GM04504 (cell line): ENCODE data around the gene CTXND2.
A peak's percentile ranks its signal among the peaks of the same experiment; 100 is the strongest.
"Not testable (repeated sequence)": the region's sequence is repeated elsewhere in the genome, so short reads cannot be mapped to it uniquely, and the experiment has no call there.

Source experiments
- DNase-seq: peaks from one replicate; pipeline ENCODE4 v3.0.0-alpha.2; 2012; ENCODE audit warnings: low read depth

The CTXND2 gene

DNA sequence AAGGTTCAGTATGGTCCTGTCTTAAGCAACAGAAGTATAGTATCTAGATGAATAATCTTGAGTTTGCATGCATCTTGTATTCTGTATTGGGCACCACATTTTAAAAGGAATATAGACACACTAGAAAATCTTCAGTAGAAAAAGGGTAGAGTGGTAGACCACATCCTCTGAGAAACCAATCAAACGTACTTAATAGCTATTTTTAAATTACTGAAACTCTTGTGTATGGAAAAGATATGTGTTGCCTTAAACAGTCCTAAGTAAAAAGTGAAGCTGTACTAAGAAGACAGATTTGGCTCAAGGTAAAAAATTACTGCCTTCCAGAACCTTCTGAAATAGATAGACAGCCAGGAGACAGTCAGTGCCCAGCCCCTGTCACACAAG lies 3.1 kb downstream of the CTXND2 start:
- no peak for DNase-seq

DNA sequence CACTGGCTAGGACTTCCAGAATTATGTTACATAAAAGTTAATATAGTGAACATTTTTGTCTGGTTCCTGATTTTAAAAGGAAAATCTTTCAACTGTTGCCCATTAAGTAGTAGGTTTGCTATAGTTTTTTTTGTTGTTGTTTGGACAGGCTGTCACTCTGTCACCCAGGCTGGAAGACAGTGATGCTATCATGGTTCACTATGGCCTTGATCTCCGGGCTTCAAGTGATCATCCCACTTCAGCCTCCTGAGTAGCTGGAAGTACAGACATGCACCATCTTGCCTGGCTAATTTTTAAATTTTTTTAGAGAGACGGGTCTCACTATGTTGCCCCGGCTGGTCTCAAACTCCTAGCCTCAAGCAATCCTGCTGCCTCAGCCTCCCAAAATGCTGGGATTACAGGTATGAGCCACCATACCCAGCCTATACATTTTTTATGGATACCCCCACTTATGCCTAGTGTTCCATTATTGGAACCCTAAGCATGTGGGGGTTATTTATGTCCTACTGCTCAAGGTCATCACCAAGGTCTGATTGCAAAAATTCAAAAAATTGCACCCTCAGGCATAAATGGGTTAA lies 6.5 kb downstream of the CTXND2 start:
- no peak for DNase-seq

- no peak for DNase-seq
Measured at GRCh38 chr1:150895618-150896017, 8.7 kb downstream of the CTXND2 start.

DNA sequence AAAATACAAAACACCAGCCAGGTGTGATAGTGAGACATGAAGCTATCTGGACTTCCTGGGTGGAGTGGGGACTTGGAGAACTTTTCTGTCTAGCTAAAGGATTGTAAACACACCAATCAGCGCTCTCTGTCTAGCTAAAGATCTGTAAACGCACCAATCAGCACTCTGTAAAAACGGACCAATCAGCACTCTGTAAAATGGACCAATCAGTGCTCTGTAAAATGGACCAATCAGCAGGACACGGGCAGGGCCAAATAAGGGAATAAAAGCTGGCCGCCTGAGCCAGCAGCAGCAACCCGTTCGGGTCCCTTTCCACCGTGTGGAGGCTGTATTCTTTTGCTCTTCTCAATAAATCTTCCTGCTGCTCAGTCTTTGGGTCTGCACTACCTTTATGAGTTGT lies 12.9 kb downstream of the CTXND2 start:
- not testable (repeated sequence) for DNase-seq

- no peak for DNase-seq
Measured at GRCh38 chr1:150902346-150902745, 15.4 kb downstream of the CTXND2 start.

- no peak for DNase-seq
Measured at GRCh38 chr1:150902751-150903150, 15.8 kb downstream of the CTXND2 start.

DNA sequence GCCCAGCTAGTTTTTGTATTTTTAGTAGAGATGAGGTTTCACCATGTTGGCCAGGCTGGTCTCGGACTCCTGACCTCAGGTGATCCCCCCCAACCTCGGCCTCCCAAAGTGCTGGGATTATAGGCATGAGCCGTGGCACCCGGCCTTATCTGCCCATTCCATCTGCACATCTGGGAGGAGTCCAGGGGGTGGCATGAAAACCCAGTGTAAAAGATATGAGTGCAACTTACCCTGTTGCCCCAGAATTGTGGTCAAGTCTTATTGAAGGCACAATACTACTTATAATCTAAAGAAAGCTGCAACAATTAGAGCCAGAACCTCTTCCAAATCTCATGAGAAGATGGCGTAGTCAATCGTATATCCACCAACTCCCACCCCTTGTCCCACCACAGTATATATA lies 18.4 kb downstream of the CTXND2 start:
- no peak for DNase-seq

GRCh38 chr1:150906329-150906728 lies 19.4 kb downstream of the CTXND2 start:
- no peak for DNase-seq

DNA sequence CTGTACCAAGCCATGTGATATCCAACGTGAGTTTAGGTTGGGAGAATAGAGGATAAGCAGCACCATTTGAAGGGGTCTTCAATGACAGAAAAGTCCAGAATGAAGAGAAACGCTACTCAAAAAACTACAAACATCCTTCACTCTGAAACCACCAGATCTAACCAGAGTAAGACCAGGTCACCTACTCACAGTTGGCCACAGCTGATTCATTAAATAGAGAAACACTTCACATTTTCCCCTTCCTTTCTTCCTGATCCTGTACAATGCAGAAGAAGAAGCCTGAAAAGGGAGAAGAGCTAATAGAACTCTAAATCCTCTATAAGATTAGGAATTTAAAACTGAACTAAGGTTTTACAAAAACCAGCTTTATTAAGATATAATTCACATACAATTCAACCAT lies 19.9 kb downstream of the CTXND2 start:
- DNase-seq: no peak

- DNase-seq: no peak
Measured at GRCh38 chr1:150909585-150910180, 22.7 kb downstream of the CTXND2 start.

DNA sequence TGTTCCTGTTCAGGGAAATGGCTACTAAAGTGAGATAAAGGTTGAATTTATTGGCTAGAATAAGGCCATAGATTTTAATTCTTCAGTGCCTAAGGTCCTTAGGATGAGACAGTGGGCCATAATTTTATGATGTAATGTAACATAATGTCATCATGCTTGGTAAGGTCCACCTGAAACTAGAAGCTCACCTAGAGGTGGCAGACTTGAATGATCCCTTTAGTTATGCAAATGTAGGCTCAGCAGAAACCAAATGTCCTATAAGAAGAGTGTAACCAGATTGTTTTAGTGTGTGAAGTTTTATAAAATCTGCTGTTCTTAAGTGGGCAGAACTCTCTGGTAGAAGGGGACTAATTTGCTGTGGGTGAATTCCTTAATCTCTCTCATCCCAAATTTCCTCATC lies 25.7 kb downstream of the CTXND2 start:
- no peak for DNase-seq

DNA sequence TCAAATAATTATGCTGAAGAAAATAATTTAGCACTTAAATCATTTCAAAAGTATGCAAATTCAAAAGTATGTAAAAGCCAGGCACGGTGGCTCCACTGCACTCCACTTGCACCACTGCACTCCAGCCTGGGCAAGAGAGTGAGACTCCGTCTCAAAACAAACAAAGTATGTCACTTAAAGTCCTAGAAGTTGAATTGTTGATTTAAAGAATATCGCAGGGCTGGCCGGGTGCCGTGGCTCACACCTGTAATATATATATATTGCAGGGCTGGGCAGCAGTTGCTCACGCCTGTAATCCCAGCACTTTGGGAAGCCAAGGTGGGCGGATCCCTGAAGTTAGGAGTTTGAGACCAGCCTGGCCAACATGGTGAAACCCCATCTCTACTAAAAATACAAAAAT lies 30.5 kb downstream of the CTXND2 start:
- no peak for DNase-seq

DNA sequence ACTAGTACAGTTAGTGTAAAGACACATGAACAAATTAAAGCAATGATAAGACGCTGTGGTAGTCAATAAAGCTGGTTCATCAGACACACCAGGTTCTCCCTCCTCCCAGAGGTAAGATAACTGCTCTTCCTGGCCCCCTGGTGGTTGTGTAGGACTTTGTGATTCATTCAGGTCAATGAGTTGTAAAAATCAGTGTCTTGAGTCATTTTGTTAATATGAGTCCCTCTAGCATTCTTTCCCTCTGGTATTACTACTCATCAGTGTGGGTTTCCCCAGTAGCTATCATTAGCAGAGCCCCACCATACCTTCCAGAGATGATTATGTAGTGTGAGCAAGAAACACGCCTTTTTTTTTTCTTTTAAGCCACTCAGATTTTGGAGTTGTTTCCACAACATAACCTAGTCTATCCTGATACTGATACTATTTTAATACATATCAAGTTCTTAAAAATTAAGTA lies 35.6 kb downstream of the CTXND2 start:
- peak; percentile 78 for DNase-seq

- no peak for DNase-seq
Measured at GRCh38 chr1:150925080-150925479, 38.1 kb downstream of the CTXND2 start.

DNA sequence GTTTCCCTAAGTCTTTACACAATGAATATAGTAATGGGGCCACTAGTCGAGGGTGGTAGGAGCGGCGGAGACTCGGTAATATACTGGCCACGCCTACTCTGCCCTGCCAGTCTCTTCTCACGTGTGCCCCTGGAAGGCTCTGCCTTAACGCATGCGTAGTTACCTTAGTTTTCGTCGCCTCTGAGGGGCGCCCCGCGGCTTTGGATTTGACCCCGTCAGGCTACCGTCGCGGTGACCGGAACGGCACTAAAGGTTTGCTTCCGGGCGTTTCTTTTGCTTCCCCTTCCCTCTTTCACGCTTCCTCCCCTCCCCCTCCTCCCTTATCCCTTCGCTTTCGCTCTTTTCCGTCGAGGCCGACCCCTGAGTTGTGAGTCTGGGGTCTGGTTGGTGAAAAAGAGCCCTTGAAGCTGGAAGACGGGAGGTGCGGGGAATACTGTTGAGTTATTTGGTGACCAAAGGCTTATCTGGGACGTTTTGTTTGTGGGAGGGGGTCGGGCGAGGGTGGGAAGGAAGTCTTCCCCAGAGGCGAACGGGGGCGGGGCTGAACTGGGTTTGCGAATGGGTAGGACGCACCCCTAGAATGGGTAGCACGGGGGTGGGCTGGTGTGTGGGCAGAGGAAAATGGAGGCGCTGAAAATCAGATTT lies 39.3 kb downstream of the CTXND2 start, which contains the start of gene SETDB1:
SETDB1 (plus strand) TSS at position 267 of the 645 bp plus-strand sequence. CDS start 1,352 bp downstream, outside the sequence.
- peak; percentile 91 for DNase-seq

DNA sequence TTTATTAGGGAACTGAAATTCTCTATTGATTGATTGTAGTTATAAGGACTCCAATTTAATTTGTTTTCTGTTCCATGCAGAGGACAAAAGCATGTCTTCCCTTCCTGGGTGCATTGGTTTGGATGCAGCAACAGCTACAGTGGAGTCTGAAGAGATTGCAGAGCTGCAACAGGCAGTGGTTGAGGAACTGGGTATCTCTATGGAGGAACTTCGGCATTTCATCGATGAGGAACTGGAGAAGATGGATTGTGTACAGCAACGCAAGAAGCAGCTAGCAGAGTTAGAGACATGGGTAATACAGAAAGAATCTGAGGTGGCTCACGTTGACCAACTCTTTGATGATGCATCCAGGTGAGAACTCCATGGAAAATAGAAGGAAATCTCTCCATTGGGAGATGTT lies 40.7 kb downstream of the CTXND2 start:
- DNase-seq: no peak

DNA sequence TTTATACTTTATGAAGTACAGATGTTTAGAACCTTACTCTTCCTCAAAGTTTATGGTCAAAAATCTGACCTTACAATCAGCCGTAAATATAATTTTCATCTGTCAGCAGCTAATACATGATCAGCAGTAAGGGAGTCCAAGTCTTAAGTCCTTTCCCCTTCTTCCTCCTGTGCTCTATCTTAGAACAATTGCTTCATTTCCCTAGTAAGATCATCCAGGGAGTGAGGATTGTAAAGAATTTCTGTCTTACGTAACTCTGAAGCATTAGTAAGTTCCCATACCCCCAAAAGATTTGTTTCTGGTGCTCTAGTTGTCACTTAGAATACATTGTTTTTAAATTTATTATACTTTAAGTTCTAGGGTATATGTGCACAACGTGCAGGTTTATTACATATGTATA lies 41.4 kb downstream of the CTXND2 start:
- no peak for DNase-seq

DNA sequence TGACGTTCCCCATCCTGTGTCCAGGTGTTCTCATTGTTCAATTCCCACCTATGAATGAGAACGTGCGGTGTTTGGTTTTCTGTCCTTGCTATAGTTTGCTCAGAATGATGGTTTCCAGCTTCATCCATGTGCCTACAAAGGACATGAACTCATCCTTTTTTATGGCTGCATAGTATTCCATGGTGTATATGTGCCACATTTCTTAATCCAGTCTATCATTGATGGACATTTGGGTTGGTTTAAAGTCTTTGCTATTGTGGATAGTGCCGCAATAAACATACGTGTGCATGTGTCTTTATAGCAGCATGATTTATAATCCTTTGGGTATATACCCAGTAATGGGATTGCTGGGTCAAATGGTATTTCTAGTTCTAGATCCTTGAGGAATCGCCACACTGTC lies 41.8 kb downstream of the CTXND2 start:
- DNase-seq: not testable (repeated sequence)

DNA sequence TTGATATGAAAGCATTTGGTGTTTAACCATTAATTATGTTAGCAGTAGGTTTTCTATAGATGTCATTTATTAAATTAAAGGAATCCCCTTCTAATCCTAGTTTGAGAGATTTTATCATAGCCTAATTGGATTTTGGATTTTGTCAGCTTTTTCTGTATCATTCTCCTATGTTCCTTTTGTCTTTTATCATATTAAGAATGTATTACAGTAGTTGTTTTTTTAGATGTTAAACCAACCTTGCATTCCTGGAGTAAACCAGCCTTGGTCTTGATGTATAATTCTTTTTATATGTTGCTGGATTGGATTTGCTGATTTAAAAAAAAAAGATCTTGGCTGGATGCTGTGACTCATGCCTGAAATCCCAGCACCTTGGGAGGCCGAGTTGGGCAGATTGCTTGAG lies 44.8 kb downstream of the CTXND2 start:
- no peak for DNase-seq

GRCh38 chr1:150944856-150945255 lies 57.9 kb downstream of the CTXND2 start:
- no peak for DNase-seq

DNA sequence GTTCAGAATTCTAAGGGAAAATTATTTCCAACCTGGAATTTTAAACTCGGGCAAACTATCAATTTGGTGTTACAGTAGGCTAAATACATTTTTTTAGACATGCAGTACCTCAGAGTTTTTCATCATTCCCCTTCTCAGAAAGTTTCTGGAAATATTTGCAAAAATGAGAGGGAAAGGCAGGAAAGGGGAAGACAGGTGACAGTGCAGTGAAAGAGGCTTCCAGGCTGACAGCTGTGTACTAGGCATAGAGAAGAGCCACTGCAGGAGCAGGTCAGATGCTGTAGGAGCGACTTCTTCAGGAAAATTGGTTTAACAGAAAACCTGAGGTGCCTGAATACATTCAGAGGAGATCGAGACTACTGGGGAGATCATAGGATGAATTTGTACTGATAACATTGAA lies 67.8 kb downstream of the CTXND2 start:
- no peak for DNase-seq

- no peak for DNase-seq
Measured at GRCh38 chr1:150955280-150955679, 68.3 kb downstream of the CTXND2 start.

- no peak for DNase-seq
Measured at GRCh38 chr1:150957666-150958065, 70.7 kb downstream of the CTXND2 start.

- no peak for DNase-seq
Measured at GRCh38 chr1:150960646-150961045, 73.7 kb downstream of the CTXND2 start.
